BE2C (cell line): Measurements from ENCODE around the gene TBC1D22A.

Source experiments
- DNase-seq: peaks from one replicate; pipeline ENCODE4 v3.0.0-alpha.2; 2020
- H3K27me3 ChIP-seq: fragments of 250-450 bp; sonication (Bioruptor Pico); 2 replicates; pipeline ENCODE4 v1.5.1; 2020; ENCODE audit warnings: mild to moderate bottlenecking
- H3K36me3 ChIP-seq: fragments of 250-450 bp; sonication (Bioruptor Pico); 2 replicates; pipeline ENCODE4 v1.5.1; 2020; ENCODE audit warnings: mild to moderate bottlenecking
- H3K4me1 ChIP-seq: fragments of 250-450 bp; sonication (Bioruptor Pico); 2 replicates; pipeline ENCODE4 v1.5.1; 2020
- H3K4me3 ChIP-seq: 2 replicates; pipeline ENCODE4 v1.5.1; 2011; ENCODE audit warnings: low read depth, low read length
- H3K9me3 ChIP-seq: fragments of 250-450 bp; sonication (Bioruptor Pico); 2 replicates; pipeline ENCODE4 v1.5.1; 2020
- TF ChIP-seq, protein P1 (sequence below): IDR thresholded peaks from 2 replicates; pipeline ENCODE4 v1.5.1; 2012; ENCODE audit warnings: mild to moderate bottlenecking, low read depth, low read length

Gene TBC1D22A

DNA sequence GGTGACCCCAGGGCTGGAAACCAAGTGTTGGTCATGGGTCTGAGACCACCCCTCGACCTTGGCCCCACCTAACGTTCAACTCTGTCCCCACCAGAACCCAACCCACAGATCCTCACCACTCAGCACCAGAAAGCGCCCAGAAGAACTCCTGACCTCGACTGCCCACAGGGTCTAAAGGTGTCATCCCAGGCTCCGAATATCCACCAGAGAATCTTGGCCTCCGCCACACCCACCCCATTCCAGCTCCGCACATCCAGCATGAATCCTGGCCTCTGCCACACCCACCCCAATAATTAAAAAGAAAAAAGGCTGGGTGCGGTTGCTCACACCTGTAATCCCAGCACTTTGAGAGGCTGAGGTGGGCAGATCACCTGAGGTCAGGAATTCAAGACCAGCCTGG lies 25.7 kb upstream of the TBC1D22A start:
- Histone ChIP-seq H3K27me3 (no peaks in the 10 kb centered on the region), H3K4me1 (peaks cover 26% of the 10 kb centered on the region), H3K36me3 (peaks cover 4% of the 10 kb centered on the region), H3K4me3 (peak overlapping the region; percentile 93), H3K9me3 (no peaks in the 10 kb centered on the region)
- DNase-seq = no peak
- TF ChIP-seq, protein P1, sequence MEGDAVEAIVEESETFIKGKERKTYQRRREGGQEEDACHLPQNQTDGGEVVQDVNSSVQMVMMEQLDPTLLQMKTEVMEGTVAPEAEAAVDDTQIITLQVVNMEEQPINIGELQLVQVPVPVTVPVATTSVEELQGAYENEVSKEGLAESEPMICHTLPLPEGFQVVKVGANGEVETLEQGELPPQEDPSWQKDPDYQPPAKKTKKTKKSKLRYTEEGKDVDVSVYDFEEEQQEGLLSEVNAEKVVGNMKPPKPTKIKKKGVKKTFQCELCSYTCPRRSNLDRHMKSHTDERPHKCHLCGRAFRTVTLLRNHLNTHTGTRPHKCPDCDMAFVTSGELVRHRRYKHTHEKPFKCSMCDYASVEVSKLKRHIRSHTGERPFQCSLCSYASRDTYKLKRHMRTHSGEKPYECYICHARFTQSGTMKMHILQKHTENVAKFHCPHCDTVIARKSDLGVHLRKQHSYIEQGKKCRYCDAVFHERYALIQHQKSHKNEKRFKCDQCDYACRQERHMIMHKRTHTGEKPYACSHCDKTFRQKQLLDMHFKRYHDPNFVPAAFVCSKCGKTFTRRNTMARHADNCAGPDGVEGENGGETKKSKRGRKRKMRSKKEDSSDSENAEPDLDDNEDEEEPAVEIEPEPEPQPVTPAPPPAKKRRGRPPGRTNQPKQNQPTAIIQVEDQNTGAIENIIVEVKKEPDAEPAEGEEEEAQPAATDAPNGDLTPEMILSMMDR = no peak

DNA sequence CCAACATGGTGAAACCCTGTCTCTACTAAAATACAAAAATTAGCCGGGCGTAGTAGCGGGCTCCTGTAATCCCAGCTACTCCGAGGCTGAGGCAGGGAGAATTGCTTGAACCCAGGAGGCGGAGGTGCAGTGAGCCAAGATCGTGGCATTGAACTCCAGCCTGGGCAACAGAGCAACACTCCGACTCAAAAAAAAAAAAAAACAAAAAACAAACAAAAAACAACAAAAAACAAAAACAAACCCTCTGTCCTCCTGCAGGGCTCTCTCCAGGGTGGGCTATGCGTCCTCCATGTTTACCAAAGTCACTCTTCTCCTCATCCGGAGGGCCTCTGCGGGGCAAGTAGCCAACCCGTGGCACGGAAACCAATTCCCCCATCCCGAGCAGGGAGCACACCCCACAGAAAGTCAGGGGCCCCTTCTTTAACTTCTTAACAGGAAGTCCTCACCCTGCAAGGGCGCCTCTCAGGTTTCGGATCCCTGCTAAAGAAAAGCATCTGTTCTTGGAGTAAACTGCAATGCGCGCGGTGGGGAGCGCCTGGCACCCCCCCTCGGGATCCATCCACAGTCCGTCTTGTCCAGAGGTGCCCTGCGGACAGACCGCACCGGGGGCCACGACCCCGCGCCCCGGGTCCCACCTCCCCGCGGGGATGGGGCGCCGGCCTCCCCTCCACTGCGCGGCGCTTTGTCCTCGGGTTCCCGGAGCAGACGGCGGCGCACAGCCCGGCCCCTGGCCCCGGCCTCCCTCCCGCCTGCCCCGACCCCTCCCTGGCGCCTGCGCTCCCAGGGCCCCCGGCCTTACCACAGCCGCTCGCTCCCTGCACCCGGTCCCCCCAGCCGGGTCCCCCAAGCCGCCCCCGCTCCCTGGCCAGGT lies 25.1 kb upstream of the TBC1D22A start:
- H3K36me3 ChIP-seq = no peaks in the 10 kb centered on the region
- TF ChIP-seq, protein P1 = no peak
- no peaks in the 10 kb centered on the region for H3K27me3 ChIP-seq
- H3K4me3 ChIP-seq = peak overlapping the region; percentile 93
- no peaks in the 10 kb centered on the region for H3K9me3 ChIP-seq
- DNase-seq = peak; percentile 54
- H3K4me1 ChIP-seq = peaks cover 22% of the 10 kb centered on the region

DNA sequence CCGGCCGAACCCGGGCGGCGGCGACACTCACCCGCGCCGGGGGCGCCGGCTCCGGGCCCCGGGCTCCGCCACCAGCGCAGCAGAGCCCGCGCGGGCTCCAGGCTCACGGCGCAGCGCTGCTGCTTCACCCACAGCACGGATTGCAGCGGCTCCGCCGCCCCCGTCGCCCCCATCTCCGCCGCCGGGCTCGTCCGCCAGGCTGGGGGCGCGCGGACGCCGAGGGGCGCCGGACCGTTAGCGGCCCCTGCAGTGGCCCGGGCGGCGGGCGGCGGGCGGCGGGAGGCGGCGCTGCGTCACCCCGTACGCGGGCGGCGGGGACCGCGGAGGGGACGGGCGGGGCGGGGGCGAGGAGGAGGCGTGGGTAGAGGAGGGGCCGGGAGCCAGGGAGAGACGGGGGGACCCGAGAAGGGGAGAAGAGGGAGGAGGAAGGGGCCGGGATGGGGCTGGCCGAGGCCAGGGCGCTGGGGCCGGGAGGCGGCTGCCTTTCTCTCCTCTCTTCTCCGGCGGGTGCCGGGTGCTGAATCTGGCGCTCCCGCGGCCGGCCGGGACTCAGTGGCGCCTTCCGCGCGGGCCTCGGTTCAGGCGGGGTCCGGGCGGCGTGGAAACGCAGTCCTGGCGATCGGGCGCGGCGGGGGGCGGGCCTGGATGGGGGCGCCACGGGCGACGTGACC lies 24.3 kb upstream of the TBC1D22A start, which contains the start of gene CERK:
TSS of gene CERK (minus strand) at position 277 of the 671 bp plus-strand sequence. CDS start at position 173, 104 bp downstream.
- no peaks in the 10 kb centered on the region for H3K27me3 ChIP-seq
- TF ChIP-seq, protein P1 = no peak
- no peaks in the 10 kb centered on the region for H3K9me3 ChIP-seq
- no peaks in the 10 kb centered on the region for H3K36me3 ChIP-seq
- H3K4me1 ChIP-seq = peaks cover 20% of the 10 kb centered on the region
- peak within 1 kb of the TSS; percentile 93 for H3K4me3 ChIP-seq
- DNase-seq = peak; percentile 91

- Histone ChIP-seq H3K27me3 (no peaks in the 10 kb centered on the region), H3K4me1 (peaks cover 20% of the 10 kb centered on the region), H3K36me3 (no peaks in the 10 kb centered on the region), H3K4me3 (peak overlapping the region; percentile 93), H3K9me3 (no peaks in the 10 kb centered on the region)
- TF ChIP-seq, protein P1 = no peak
- DNase-seq = no peak
Observed at GRCh38 chr22:46738647-46739093, 23.8 kb upstream of the TBC1D22A start.

DNA sequence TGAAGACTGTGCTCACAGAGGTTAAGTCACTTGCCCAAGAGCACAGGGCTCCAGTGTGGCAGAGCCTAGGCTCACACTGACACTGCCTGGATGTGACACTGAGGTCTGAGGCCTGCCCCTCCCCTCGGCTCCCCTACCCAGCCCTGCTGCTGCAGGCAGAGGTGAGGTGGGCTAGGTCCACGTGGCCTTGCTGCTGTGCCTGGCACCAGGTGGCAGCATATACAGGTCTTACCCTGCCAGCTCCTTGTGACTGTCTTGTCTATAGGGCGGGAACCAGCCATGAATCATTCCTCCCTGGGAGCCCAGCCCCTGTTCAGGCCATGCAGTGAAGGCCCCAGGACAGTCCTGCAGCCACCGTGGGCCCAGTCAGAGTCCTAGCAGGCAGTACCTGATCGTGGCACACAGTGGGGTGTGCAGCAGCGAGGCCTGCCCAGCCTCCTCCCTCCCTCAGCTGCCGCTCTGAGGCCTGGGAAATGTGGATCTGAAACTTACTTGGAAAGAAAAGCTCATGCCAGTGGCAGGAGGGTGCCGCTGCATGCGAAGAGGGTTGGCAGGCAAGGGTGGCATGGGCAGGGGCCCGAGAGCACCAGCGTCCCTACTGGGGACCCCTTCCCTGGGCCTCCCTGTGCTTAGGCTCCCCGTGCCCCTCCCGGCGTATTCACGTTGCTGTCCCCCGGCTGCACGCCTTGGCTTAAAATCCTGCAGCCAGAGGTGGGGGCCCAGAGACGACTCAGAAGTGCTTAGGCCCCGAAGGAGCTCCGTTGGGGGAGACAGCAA lies 23.2 kb upstream of the TBC1D22A start:
- H3K9me3 ChIP-seq = no peaks in the 10 kb centered on the region
- no peaks in the 10 kb centered on the region for H3K27me3 ChIP-seq
- no peaks in the 10 kb centered on the region for H3K36me3 ChIP-seq
- H3K4me3 ChIP-seq = peak overlapping the region; percentile 93
- DNase-seq = peak; percentile 61
- peaks cover 20% of the 10 kb centered on the region for H3K4me1 ChIP-seq
- TF ChIP-seq, protein P1 = peak; percentile 32
